Measurements from ENCODE around the gene FBXL15. TPM values are rescaled to one million over a fixed set of nuclear protein-coding genes. Genes with fewer than 3 reads are reported as not detected.
A peak's percentile ranks its signal among the peaks of the same experiment; 100 is the strongest.

FBXL15 gene
- total and polyA plus RNA-seq, 9 of the 15 experiments (the other 6 are each of a cell fraction or from before 2014, with no cell fraction given): 0.08 to 25.9 (median 3.5) TPM

GRCh38 chr10:102455893-102456471 is 35.3 kb downstream of the FBXL15 start (continued):
- TF ChIP-seq, protein P1, sequence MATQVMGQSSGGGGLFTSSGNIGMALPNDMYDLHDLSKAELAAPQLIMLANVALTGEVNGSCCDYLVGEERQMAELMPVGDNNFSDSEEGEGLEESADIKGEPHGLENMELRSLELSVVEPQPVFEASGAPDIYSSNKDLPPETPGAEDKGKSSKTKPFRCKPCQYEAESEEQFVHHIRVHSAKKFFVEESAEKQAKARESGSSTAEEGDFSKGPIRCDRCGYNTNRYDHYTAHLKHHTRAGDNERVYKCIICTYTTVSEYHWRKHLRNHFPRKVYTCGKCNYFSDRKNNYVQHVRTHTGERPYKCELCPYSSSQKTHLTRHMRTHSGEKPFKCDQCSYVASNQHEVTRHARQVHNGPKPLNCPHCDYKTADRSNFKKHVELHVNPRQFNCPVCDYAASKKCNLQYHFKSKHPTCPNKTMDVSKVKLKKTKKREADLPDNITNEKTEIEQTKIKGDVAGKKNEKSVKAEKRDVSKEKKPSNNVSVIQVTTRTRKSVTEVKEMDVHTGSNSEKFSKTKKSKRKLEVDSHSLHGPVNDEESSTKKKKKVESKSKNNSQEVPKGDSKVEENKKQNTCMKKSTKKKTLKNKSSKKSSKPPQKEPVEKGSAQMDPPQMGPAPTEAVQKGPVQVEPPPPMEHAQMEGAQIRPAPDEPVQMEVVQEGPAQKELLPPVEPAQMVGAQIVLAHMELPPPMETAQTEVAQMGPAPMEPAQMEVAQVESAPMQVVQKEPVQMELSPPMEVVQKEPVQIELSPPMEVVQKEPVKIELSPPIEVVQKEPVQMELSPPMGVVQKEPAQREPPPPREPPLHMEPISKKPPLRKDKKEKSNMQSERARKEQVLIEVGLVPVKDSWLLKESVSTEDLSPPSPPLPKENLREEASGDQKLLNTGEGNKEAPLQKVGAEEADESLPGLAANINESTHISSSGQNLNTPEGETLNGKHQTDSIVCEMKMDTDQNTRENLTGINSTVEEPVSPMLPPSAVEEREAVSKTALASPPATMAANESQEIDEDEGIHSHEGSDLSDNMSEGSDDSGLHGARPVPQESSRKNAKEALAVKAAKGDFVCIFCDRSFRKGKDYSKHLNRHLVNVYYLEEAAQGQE (IDR thresholded peaks at IDR 0.05; ENCODE audit: borderline replicate concordance): peak; percentile 96
- TF ChIP-seq, protein P1 (CRISPR knock-in tag; IDR thresholded peaks at IDR 0.05; ENCODE audit: low read depth): no peak
- peak; percentile 38; the same call in 1 of the 2 replicates for TF ChIP-seq RBFOX2 (IDR thresholded peaks at IDR 0.05; ENCODE audit: low read depth, low read length)
- 0 out of 2 replicates have a peak, but pooled peaks have one; percentile 45 for TF ChIP-seq ZNF24 (IDR thresholded peaks at IDR 0.05)
- 0 out of 2 replicates have a peak, but pooled peaks have one; percentile 11 for TF ChIP-seq CREB5 (CRISPR knock-in tag; IDR thresholded peaks at IDR 0.05)
- no peak for TF ChIP-seq TFAM (CRISPR knock-in tag; conservative IDR thresholded peaks at IDR 0.05)
- peak; percentile 53; the same call in 1 of the 2 replicates for TF ChIP-seq MTA3 (IDR thresholded peaks at IDR 0.05; ENCODE audit: borderline replicate concordance)
- no peak for TF ChIP-seq ZNF253 (CRISPR knock-in tag; conservative IDR thresholded peaks at IDR 0.05)
- TF ChIP-seq ZNF766 (CRISPR knock-in tag; conservative IDR thresholded peaks at IDR 0.05): peak; percentile 76
- TF ChIP-seq POLR2H (tag; IDR thresholded peaks at IDR 0.05; ENCODE audit: low read depth): 0 out of 2 replicates have a peak, but pooled peaks have one; percentile 50
- peak; percentile 74; the same call in 1 of the 2 replicates for TF ChIP-seq KLF6 (CRISPR knock-in tag; IDR thresholded peaks at IDR 0.05; ENCODE audit: borderline replicate concordance)
- peak; percentile 35; the same call in 1 of the 2 replicates for TF ChIP-seq ETV1 (tag; conservative IDR thresholded peaks at IDR 0.05; ENCODE audit: low read depth)
- no peak for TF ChIP-seq HMG20A (CRISPR knock-in tag; conservative IDR thresholded peaks at IDR 0.05)
- no peak for TF ChIP-seq ZNF217 (CRISPR knock-in tag; IDR thresholded peaks at IDR 0.05)
- 0 out of 2 replicates have a peak, but pooled peaks have one; percentile 16 for TF ChIP-seq AFF4 (CRISPR knock-in tag; IDR thresholded peaks at IDR 0.05)
